ENCODE measurements around the gene MED25. TPM values are rescaled to one million over a fixed set of nuclear protein-coding genes. Genes with fewer than 3 reads are reported as not detected.

The MED25 gene
- total and polyA plus RNA-seq, 5 donors: 37.8 to 50.4 (median 41.5) TPM

DNA sequence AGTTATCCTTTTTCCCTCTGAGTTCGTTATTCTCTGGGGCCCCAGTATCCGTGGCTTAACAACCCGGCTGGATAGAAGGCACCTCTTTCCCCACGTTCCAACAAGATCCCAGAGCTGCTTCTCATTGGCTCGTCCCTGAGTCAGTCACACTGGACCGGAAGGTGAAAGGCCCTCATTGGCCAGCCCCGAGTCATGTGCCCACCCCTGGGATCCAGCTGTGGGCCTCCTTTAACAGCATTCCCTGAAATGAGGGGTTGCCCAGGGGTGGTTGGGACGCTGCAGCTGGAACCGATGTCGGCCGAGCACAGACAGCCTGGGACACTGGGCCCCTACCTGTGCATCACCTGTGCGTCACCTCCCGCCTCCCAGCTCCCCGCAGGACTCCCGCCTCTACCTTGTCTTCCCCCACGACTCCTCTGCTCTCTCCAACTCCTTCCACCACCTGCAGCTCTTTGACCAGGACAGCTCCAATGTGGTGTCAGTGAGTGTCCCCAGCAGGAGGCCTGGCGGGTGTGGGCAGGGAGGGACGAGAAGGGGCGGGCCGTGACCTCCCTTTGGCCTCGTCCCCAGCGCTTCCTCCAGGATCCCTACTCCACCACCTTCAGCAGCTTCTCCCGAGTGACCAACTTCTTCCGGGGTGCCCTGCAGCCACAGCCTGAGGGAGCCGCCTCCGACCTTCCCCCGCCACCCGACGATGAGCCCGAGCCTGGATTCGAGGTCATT is 63.7 kb downstream of the MED25 start:
- no peaks in the 10 kb centered on the region for H3K9me3 ChIP-seq (ENCODE audit: control insufficient read depth, low read length)
- 83% methylated on average over 31 of the region's 31 CpGs for WGBS
- no peak overlapping the region for H3K4me3 ChIP-seq (ENCODE audit: low read length)
- intact Hi-C loops (cut with DNase I): no loop called here
- H3K4me1 ChIP-seq (ENCODE audit: control insufficient read depth, insufficient read depth, low read length): no peaks in the 10 kb centered on the region
- H3K27me3 ChIP-seq (ENCODE audit: control insufficient read depth, insufficient read depth): no peaks in the 10 kb centered on the region
- no peak overlapping the region for H3K27ac ChIP-seq (ENCODE audit: low read length)
- ATAC-seq: no peak
- DNase-seq: peak in 1 of 3 donors; percentile 44

DNA sequence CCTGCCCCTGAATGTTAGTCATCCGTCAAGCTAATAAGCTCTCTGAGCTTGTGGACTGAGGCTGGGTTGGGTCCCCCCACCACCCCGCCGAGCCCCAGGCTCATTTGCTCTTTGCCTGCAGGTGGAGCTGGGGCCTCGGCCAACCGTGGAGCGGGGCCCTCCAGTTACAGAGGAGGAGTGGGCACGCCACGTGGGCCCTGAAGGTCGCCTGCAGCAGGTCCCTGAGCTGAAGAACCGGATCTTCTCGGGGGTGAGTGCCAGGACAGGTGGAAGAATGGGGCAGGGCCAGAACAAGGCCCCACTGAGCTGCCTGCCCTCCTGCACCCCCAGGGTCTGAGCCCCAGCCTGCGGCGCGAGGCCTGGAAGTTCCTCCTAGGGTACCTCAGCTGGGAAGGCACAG is 64.6 kb downstream of the MED25 start:
- no peak overlapping the region for H3K4me3 ChIP-seq (ENCODE audit: low read length)
- H3K27ac ChIP-seq (ENCODE audit: low read length): no peak overlapping the region
- ATAC-seq: no peak
- DNase-seq: peak in 1 of 3 donors; percentile 39
- no peaks in the 10 kb centered on the region for H3K9me3 ChIP-seq (ENCODE audit: control insufficient read depth, low read length)
- 98% methylated on average over 14 of the region's 14 CpGs for WGBS
- no peaks in the 10 kb centered on the region for H3K27me3 ChIP-seq (ENCODE audit: control insufficient read depth, insufficient read depth)
- intact Hi-C loops (cut with DNase I): no loop called here
- no peaks in the 10 kb centered on the region for H3K4me1 ChIP-seq (ENCODE audit: control insufficient read depth, insufficient read depth, low read length)

DNA sequence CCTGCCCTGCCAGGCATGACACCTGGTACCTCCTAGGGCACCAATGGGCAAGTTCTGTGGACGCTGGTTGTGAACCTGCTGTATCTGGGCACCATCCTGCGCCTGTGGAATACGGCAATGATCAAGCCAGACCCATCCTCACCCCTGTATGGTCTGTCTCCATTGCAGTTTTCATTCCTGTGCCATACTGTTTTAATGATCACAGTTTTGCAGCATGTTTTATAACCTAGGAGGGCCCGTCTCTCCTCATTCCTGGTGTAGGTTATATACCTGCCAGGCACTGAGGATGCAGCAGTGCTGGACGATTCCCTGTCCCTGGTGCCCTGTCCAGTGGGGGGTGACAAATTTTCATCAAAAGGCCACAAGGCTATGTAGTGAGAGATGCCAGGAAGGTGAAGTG is 65.0 kb downstream of the MED25 start:
- intact Hi-C loops (cut with DNase I): no loop called here
- Histone ChIP-seq H3K4me1 (ENCODE audit: control insufficient read depth, insufficient read depth, low read length) (no peaks in the 10 kb centered on the region), H3K27ac (ENCODE audit: low read length) (no peak overlapping the region), H3K9me3 (ENCODE audit: control insufficient read depth, low read length) (no peaks in the 10 kb centered on the region), H3K27me3 (ENCODE audit: control insufficient read depth, insufficient read depth) (no peaks in the 10 kb centered on the region), H3K4me3 (ENCODE audit: low read length) (no peak overlapping the region)
- WGBS: 99% methylated on average over 5 of the region's 5 CpGs
- ATAC-seq (no peak), DNase-seq (no peak)

DNA sequence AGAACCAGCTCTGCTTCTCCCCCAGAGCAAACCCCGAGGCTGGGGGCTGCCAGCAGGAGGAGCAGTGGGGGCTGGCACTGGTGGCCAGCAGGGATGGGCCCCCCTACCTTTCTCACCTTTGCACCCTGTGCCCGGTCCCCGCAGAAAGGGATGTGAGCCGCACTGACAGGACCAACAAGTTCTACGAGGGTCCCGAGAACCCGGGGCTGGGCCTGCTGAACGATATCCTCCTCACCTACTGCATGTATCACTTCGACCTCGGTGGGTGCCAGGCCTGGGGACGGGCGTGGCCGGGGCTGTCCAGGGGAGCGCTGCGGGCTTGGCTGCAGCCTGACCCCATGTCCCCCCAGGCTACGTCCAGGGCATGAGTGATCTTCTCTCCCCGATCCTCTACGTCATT is 66.0 kb downstream of the MED25 start:
- H3K4me1 ChIP-seq (ENCODE audit: control insufficient read depth, insufficient read depth, low read length): no peaks in the 10 kb centered on the region
- H3K27me3 ChIP-seq (ENCODE audit: control insufficient read depth, insufficient read depth): no peaks in the 10 kb centered on the region
- no peak overlapping the region for H3K4me3 ChIP-seq (ENCODE audit: low read length)
- ATAC-seq: no peak
- no peak overlapping the region for H3K27ac ChIP-seq (ENCODE audit: low read length)
- H3K9me3 ChIP-seq (ENCODE audit: control insufficient read depth, low read length): no peaks in the 10 kb centered on the region
- intact Hi-C loops (cut with DNase I): no loop called here
- peak in 2 of 3 donors; percentile 43 to 60 for DNase-seq
- WGBS: 94% methylated on average over 18 of the region's 18 CpGs

DNA sequence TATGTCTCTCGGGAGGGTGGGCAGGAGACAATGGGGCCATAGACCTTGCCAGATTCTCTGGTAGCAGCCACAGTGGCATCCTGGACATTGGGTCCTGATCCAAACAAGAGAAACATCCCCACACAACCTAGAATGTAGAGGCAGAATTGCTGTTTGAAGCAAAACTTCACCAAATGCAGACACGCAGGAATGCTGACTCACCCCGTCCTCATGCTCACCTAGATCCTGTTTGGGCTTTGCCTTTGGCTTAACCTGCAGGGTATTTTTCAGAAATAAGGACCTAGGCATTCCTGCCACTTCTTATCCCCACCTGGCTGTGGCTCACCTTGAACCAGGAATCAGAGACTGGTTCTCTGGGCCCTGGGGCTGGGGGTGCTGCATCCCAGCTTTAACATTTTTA is 66.7 kb downstream of the MED25 start:
- Histone ChIP-seq H3K9me3 (ENCODE audit: control insufficient read depth, low read length) (no peaks in the 10 kb centered on the region), H3K4me1 (ENCODE audit: control insufficient read depth, insufficient read depth, low read length) (no peaks in the 10 kb centered on the region), H3K27ac (ENCODE audit: low read length) (no peak overlapping the region), H3K27me3 (ENCODE audit: control insufficient read depth, insufficient read depth) (no peaks in the 10 kb centered on the region), H3K4me3 (ENCODE audit: low read length) (no peak overlapping the region)
- DNase-seq: no peak
- no peak for ATAC-seq
- intact Hi-C loops (cut with DNase I): no loop called here
- 90% methylated on average over 3 of the region's 3 CpGs for WGBS

Small RNAs within 50 kb of the gene (microRNA-seq; reads per million reads assigned to microRNA genes)
- gene MIR4749: 0 to 0.42 reads per million in 2 donors
- gene MIR6799: 0 reads per million in 2 donors
- gene MIR6800: 0 to 0.42 reads per million in 2 donors

Other genes starting within 250 kb of the MED25 start
- gene NOSIP, start 237.7 kb upstream of the MED25 start, total RNA-seq: 10 to 100 TPM; 46.1 to 50.8 (median 48.3) TPM
- gene NOSIP, start 237.7 kb upstream of the MED25 start, polyA plus RNA-seq: 57.7 TPM
- under 1 TPM; 0.42 to 0.83 (median 0.69) TPM for gene PRRG2, start 237.0 kb upstream of the MED25 start, total RNA-seq
- 1.2 TPM for gene PRRG2, start 237.0 kb upstream of the MED25 start, polyA plus RNA-seq
- 10 to 100 TPM; 13.1 to 19.9 (median 17.0) TPM for gene PRR12, start 227.1 kb upstream of the MED25 start, total RNA-seq
- 9.8 TPM for gene PRR12, start 227.1 kb upstream of the MED25 start, polyA plus RNA-seq
- gene RRAS, start 178.1 kb upstream of the MED25 start, total RNA-seq: 100 to 1,000 TPM in 1 of 4 donors, 10 to 100 TPM in 3; 76.7 to 106 (median 85.3) TPM
- 153 TPM for gene RRAS, start 178.1 kb upstream of the MED25 start, polyA plus RNA-seq
- 10 to 100 TPM; 41.8 to 52.7 (median 42.3) TPM for gene SCAF1, start 176.1 kb upstream of the MED25 start, total RNA-seq
- gene SCAF1, start 176.1 kb upstream of the MED25 start, polyA plus RNA-seq: 23.3 TPM
- gene IRF3, start 152.4 kb upstream of the MED25 start, total RNA-seq: 10 to 100 TPM; 34.1 to 58.0 (median 40.7) TPM
- 39.6 TPM for gene IRF3, start 152.4 kb upstream of the MED25 start, polyA plus RNA-seq
- 10 to 100 TPM in 3 of 4 donors, 1 to 10 TPM in 1; 8.6 to 14.0 (median 12.4) TPM for gene BCL2L12, start 152.4 kb upstream of the MED25 start, total RNA-seq
- 15.1 TPM for gene BCL2L12, start 152.4 kb upstream of the MED25 start, polyA plus RNA-seq
- 100 to 1,000 TPM; 117 to 131 (median 125) TPM for gene PRMT1, start 141.0 kb upstream of the MED25 start, total RNA-seq
- gene PRMT1, start 141.0 kb upstream of the MED25 start, polyA plus RNA-seq: 154 TPM
- gene ADM5, start 128.7 kb upstream of the MED25 start, total RNA-seq: under 1 TPM; 0.28 to 0.82 (median 0.44) TPM
- 0.52 TPM for gene ADM5, start 128.7 kb upstream of the MED25 start, polyA plus RNA-seq
- gene CPT1C, start 127.2 kb upstream of the MED25 start, total RNA-seq: 1 to 10 TPM; 4.8 to 8.5 (median 5.7) TPM
- 4.5 TPM for gene CPT1C, start 127.2 kb upstream of the MED25 start, polyA plus RNA-seq
- gene TSKS, start 55.0 kb upstream of the MED25 start, total RNA-seq: 1 to 10 TPM in 3 of 4 donors, under 1 TPM in 1; 0.59 to 1.4 (median 1.2) TPM
- 1.1 TPM for gene TSKS, start 55.0 kb upstream of the MED25 start, polyA plus RNA-seq
- 10 to 100 TPM; 58.8 to 80.7 (median 73.7) TPM for gene AP2A1, start 51.3 kb upstream of the MED25 start, total RNA-seq
- gene AP2A1, start 51.3 kb upstream of the MED25 start, polyA plus RNA-seq: 50.8 TPM
- gene FUZ, start 5.0 kb upstream of the MED25 start, total RNA-seq: 10 to 100 TPM; 13.2 to 21.3 (median 16.4) TPM
- 25.8 TPM for gene FUZ, start 5.0 kb upstream of the MED25 start, polyA plus RNA-seq
- 100 to 1,000 TPM; 127 to 146 (median 141) TPM for gene PTOV1, start 32.9 kb downstream of the MED25 start, total RNA-seq
- gene PTOV1, start 32.9 kb downstream of the MED25 start, polyA plus RNA-seq: 134 TPM
- 100 to 1,000 TPM in 1 of 4 donors, 10 to 100 TPM in 3; 38.6 to 144 (median 42.9) TPM for gene PNKP, start 49.3 kb downstream of the MED25 start, total RNA-seq
- 40.8 TPM for gene PNKP, start 49.3 kb downstream of the MED25 start, polyA plus RNA-seq
- gene AKT1S1, start 59.1 kb downstream of the MED25 start, total RNA-seq: 10 to 100 TPM; 32.4 to 38.7 (median 36.4) TPM
- 40.2 TPM for gene AKT1S1, start 59.1 kb downstream of the MED25 start, polyA plus RNA-seq
- gene TBC1D17, start 59.4 kb downstream of the MED25 start, total RNA-seq: 10 to 100 TPM; 35.7 to 45.7 (median 42.1) TPM
- 35.6 TPM for gene TBC1D17, start 59.4 kb downstream of the MED25 start, polyA plus RNA-seq
- under 1 TPM in 3 of 4 donors, not detected in 1; 0.24 to 0.92 (median 0.60) TPM for gene IL4I1, start 78.6 kb downstream of the MED25 start, total RNA-seq
- gene IL4I1, start 78.6 kb downstream of the MED25 start, polyA plus RNA-seq: 0.29 TPM
- gene ATF5, start 110.9 kb downstream of the MED25 start, total RNA-seq: 10 to 100 TPM in 2 of 4 donors, 1 to 10 TPM in 2; 7.1 to 12.9 (median 9.4) TPM
- gene ATF5, start 110.9 kb downstream of the MED25 start, polyA plus RNA-seq: 16.8 TPM
- 10 to 100 TPM; 25.9 to 34.0 (median 29.7) TPM for gene NUP62, start 111.2 kb downstream of the MED25 start, total RNA-seq
- 19.9 TPM for gene NUP62, start 111.2 kb downstream of the MED25 start, polyA plus RNA-seq
- gene SIGLEC11, start 142.9 kb downstream of the MED25 start, total RNA-seq: 1 to 10 TPM in 3 of 4 donors, under 1 TPM in 1; 0.64 to 1.6 (median 1.3) TPM
- gene SIGLEC11, start 142.9 kb downstream of the MED25 start, polyA plus RNA-seq: 0.86 TPM
- gene VRK3, start 207.1 kb downstream of the MED25 start, total RNA-seq: 10 to 100 TPM; 17.7 to 27.1 (median 24.5) TPM
- 15.6 TPM for gene VRK3, start 207.1 kb downstream of the MED25 start, polyA plus RNA-seq
- gene ZNF473, start 207.7 kb downstream of the MED25 start, total RNA-seq: 1 to 10 TPM; 3.9 to 5.5 (median 5.1) TPM
- gene ZNF473, start 207.7 kb downstream of the MED25 start, polyA plus RNA-seq: 2.1 TPM

Data from right cardiac atrium (tissue), 5 donors.